NCI-H187 (cell line): ENCODE results near the gene CNTN4.

ENCODE experiments used
- DNase-seq, 2 experiments: peaks; one replicate each; lab custom pipeline; 2025; lab: John Stamatoyannopoulos, UW

CNTN4 gene

DNA sequence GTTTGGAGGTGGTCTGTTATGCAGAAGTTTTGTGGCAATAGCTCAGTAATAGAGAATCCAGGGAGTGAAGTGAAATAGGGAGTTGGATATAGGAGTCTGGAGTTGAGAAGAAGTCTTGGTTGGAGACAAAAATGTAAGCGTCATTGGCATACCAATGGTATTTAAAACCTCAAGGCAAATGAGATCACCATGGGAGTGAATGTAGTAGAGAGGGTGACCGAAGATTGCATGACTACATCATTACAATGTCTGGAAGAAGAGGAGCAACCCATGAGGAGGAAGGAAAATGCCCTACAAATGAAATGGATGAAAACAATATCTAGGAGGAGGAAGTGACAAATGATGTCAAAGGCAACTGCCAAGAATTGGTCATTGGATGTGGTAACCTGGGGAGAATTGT, 54.4 kb downstream of the CNTN4 start:
- DNase-seq, result no peak

DNA sequence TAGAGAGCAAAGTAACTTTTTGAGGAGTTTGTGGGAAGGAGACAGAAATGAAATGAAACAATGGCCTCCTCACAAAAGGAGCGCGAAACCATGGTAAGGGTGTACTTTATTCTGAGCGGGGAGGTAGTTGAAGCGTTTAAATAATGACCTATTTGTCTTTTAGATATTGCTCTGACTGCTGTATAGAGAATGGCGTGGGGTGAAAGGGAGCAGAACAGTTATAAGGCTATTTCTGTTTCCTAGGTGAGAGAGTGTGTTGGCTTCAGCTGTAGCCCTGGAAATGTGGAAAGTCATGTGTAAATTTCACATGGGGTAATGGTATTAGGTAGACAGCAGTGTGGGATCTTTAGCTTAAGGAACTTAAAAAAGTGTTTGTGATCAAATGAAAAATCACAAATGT, 54.9 kb downstream of the CNTN4 start:
- DNase-seq, result no peak

DNA sequence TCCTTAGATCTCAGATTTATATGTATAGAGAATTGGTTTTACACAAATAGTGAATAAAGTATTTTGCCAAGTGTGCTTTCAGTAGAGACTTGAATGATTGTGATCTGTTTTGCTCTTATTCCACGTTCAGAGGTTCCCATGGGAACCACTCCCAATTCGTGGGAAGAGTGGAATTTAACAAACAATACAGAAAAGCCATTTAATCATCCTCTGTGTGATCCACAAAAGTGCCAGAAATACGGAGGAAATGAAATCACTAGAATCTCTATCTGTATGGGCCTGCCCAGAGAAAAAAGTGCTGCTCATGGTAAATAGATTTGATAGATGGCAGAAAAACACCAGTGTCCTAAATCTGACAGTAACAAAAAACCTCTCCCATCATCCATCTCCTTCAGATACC, 56.0 kb downstream of the CNTN4 start:
- DNase-seq, result no peak

DNA sequence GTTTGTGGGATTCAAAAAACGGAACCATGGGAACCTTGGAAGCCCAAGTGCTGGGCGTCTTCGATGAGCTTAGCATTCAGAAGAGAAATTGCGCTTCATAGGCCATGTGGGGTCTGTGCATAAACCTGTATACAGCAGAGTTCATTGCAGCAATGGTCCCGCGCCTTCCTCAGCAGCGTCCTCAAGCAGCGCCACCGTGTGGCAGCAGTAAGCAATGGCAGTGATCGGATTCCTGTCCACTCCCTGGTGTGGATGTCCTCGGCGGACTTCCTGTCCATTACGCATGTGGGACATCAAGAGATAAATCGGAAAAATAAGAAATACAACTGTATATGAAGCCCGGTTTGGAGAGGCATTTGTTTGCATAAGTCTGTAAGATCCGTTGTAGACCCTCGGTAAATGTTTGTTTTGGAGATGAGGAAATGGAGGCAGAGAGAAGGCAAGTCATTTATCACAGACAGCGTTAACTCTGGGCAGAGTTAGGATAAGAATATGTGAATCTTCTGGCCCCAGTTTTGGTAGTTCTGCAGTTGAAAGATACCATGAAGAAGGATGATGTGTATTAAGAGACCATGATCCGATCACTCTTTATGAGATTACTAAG, 57.7 kb downstream of the CNTN4 start:
- DNase-seq, result no peak

DNA sequence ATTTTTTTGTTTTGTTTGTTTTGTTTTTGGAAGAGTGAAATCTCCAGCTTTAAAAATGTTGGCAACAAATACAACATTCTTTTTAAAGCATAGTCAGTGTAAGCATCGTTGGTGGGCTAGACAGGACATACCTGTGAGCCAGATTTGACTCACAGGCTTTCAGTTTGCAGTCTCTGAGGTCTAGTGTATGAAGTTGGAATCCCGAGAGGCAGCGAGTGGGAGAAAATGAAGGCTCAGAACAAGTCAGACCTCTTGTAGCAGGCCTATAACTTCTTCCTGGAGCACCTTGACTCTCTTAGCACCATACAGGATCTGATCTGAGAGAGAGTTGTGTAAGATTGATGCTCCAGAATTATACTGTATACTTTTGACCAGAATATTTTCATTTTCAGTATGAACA, 60.2 kb downstream of the CNTN4 start:
- no peak for DNase-seq

DNA sequence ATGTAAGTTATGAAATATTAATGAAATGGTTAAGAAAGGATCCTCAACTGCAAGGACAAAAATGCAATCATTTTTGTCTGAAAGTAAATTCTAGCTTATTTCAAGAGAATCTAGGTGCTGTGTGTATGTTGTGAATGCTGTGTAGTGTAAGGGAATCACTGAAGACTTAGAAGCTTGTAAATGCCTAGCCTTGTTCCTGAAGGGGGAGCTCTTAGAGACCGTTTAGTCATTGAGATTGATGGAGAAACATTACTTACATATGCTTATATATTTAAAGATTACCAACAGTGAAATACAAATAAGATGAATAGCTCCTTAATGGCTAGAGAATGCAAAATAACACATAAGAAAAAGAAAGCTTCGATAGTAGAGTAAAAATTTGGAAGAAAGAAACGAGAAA, 67.9 kb downstream of the CNTN4 start:
- no peak for DNase-seq

DNA sequence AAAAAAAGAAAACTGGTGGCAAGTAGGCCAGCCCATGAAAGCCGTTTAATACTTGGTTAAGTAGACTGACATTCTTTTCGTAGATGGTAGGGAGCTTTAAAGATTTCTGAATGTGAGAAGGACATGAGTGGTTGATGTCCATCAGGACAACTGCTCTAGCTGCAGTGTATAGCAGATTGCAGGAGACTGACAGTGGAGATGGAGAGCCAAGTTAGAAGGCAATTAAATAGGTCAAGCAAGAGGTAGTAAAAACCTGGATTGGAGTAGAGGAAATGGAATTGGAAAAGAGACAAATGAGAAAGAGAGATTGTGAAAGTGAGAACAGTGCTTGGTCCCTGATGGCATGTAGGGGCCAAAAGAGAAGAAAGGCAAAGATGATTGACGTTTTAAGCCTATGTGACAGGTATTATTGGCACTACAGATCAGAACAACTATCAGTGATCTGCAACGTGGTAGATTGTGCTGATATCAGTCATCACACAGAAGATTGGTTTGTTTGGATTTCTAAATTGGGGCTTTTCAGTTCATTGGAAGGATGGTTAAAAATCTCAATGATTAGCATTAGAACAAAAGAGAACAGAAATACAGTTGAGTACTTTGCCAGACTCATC, 74.0 kb downstream of the CNTN4 start:
- DNase-seq, result no peak

DNA sequence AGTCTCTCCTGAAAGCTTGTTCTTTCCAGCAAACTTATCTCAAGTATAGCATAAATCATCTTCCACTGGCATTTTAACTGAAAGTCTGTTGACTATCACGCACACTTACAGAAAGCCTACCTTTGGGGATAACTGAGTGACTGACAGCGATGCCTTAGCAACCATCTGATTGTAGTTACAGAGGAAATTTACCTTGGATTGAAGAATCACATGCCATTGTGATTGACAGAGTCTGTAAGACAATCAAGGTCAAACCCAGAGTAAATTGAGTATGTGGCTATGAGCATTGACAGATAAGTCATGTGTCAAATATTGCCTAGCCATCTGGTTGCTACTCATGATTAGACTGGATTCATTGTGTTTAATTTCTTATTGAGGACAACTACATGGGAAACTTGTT, 82.0 kb downstream of the CNTN4 start:
- DNase-seq, result no peak

DNA sequence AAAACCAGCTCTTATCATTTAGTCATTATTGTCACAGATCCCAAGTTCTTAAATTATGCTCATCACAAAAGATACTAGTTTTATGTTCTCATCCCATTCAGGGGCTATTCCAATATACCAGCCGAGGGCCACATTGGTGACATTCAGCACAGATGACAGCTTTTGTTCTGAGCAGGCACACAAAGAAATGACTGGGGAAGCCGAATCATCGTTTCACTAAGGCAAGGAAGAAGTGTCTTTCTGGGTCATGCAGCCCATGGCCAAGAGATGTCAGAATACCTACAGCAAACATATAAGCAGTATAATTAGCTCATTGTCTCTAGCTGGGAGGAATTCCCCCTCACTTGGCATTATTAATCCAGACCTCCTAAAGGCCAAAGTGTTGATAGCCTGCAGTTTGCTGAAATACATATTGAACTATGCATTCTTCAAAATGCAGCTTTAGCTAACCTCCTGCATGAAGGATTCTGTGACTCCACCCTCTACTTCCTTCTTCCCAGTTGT, 100.2 kb downstream of the CNTN4 start:
- DNase-seq, result no peak

DNA sequence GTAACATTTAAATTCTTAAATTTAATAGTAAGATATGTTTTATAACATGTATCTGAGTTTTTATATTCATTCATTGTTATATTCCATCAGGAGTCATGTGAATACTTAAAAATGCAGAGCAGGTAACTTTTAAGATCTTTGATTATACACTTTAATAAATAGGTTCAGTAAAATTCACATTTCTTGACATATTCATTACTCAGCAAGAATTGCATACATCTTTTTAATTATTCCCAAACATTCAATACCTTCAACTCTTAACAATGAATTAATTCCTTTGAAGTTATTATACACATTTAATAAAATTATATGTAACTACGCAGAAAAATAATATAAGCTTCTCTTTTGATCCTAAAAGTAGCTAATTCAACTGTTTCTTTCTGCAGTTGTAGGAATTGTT, 105.4 kb downstream of the CNTN4 start:
- no peak for DNase-seq

DNA sequence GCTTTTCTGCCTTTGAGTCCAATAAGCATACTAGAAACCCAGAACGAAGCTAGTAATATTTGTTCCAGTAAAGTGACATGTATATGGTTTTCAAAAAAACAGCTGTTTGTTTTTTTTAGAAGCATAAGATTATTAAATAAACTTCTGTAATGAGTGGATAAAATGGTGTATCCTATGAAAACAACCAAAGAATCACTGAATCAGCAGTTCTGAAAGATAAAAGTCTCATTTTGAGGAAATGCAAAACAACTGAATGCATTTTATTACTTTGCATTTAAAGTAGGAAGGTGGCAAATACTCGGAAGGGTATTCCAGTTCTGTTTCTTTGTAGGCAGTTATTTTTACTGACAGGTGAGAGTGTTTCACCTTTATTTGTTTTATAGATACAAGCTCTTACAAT, 107.0 kb downstream of the CNTN4 start:
- no peak for DNase-seq

DNA sequence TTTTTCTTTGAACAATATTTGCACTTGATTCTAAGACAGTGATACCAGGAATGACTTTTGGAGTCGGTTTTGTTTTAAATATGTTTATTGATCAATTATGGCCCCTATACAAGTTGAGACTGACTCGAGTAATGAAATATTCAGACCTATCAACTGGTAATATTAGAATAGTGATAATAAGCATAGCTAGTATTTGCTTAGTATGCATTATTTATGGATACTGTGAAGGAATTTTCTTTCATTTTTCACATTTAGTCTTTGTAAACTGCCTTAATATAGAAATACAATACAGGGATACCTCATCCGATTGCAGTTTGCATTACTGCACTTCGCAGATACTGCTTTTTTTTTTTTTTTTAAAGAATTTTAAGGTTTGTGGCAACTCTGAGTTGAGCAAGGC, 107.9 kb downstream of the CNTN4 start:
- no peak for DNase-seq

DNA sequence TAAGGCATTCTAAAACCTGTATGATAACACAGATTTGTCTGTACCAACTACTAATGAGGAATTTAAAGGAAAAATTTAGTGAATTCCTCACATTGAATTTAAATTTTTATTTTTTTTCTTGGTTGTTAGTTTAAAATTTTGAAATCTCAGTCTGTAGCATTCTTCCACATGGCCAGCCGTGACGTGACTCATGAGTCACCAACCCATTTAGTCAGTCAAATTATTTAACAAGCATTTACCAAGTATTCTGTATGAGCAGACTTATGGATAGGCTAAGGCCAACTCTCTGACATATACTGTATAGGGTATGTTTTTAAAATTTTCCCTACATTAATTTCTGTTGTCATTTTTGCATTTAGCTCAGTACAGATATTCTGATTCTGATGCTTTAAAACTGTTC, 112.9 kb downstream of the CNTN4 start:
- no peak for DNase-seq

DNA sequence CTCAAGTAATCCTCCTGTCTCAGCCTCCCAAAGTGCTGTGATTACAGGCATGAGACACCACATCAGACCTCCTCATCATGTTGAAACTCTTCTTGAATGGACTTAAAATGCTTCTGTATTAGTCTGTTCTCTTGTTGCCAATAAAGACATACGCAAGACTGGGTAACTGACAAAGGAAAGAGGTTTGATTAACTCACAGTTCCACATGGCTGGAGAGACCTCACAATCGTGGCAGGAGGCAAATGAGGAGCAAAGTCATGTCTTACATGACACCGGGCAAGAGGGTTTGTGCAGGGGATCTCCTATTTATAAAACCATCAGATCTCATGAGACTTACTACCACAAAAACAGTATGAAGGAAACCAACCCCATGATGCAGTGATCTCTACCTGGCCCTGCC, 113.5 kb downstream of the CNTN4 start:
- no peak for DNase-seq

DNA sequence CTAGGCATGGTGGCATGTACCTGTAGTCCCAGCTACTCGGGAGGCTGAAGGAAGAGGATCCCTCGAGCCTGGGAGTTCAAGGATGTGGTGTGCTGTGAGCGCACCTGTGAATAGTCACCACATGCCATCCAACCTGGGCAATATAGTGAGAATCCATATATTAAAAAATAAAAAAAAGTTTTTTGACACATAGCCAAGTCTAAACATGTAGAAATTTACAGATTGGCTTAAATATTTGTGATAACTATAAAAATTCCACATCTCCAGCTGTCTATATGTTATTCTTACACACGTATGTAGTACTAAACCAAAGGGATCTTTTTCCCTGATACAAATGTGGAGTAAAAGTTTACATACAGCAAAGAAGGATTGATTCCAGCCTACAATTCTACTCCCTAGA, 119.7 kb downstream of the CNTN4 start:
- no peak for DNase-seq

DNA sequence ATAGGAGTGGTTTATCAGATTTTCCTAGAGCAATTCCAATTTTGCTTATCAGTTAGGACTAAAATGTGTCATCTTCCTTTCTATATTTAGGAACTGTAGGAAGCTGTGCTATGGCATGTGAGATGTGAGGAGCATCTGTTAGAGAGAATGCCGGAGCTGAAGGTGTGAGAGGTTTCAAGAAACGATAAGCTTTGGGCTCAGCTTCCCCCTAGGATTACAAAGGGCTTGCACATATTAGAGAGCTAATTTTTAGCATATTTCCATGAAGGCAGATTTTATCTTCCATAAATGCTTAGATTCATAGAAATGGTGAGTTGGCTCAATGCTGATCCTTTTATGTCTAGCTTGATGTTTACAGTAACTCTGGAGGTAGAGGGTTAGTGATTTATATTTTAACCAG, 120.2 kb downstream of the CNTN4 start:
- DNase-seq, result no peak

DNA sequence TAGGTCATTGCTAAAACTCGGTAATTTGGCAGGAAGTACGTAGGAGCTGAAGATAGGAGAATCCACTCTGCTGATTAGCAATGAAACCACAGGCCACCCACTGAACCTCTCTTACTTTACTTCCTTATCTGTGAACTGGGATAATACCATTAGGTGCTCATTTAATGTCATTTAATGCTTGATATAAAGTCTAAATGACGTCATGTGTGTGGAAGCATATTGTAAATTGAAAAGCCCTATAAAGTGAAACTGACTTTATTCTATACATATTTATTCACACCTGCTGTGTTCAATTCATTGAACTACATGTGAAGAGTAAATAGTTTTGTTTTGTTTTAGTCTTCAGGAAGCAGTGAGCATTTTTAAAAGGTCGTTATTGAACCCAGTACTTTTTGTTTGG, 137.5 kb downstream of the CNTN4 start:
- no peak for DNase-seq

DNA sequence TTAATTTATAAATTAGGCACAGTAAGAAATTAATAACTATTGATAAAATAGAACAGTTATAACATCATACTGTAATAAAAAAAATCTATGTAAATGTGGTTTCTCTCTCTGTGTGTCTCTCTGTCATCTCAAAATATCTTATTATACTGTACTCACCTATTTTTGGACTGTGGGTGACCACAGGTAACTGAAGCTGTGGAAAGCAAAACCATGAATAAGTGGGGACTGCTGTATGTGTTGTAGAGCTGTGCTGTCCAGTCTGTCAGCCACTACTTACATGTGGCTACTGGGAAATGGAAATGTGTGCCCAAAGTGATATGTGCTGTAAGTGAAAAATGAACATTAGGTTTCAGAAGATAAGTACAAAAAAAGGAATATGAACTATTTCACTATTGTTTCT, 145.5 kb downstream of the CNTN4 start:
- no peak for DNase-seq

DNA sequence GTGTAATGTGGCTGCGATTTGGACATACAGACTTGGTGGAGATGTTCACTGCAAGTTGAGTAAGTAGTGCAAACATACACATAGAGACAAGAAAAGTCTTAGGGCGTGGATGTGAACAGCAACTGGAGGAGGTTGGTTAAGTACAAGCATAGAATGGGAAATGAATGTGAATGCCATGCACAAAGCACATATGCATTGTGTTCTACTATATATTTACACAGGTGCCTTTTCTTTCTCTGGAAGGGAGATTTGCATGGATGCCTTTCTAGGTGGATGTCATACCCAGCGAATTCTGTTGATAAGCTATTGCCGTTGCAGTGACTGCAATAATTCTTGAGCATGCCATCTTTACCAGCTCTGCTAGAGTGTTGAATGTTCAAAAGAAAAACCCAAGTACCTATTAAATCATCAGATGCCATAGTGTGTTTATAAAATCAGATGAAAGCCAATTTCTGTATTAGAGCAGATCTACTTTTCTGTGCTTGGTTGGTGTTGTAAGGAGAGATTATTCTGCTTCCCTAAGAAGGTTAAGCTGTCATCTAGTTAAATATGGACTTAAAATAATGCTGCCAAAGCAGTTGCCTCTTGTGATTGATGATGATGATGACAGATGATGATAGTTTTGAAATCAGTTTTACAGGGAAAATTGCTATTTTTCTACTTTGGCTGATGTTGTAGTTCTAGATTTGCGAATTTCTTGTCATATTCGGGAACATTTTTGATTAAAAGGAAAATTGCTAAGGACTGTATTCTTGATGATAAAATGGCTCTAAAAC, 148.4 kb downstream of the CNTN4 start:
- peak; percentile 8 to 9 for DNase-seq

DNA sequence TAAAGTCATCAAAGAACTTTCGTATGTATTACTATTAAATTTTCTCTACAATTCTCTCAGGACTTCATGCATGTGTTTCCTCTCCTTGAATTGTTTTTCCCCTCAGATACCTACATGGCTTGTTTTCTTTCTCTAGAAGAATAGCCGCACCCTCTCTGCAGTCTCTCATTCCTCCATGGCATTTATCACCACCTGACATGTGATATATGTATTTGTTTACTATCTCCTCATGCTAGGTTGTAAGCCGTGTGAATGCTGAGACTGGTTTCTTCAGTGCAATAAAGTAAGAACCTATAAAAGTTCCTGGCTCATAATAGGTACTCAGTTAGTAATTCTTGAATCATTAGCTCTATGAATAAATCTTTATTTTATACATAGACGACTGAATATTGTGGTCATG, 149.2 kb downstream of the CNTN4 start:
- DNase-seq, result no peak

DNA sequence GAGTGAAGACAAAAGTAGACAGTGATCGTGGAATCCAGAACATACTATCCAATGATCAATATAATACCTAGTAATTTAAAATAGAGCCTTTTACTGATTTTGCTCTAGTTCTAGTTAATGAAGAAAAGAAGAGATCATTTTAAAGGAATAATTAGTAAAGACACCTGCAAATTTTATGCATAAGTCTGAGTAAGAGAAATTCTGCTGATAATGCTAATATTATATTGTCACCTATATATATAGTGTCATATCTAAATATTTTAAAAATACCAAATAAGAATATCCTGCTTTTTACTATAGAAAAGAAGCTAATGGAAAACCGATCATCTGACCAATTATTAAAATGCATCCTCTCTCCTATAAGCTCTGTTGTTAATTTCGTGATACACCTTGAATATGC, 152.1 kb downstream of the CNTN4 start:
- DNase-seq, result no peak

DNA sequence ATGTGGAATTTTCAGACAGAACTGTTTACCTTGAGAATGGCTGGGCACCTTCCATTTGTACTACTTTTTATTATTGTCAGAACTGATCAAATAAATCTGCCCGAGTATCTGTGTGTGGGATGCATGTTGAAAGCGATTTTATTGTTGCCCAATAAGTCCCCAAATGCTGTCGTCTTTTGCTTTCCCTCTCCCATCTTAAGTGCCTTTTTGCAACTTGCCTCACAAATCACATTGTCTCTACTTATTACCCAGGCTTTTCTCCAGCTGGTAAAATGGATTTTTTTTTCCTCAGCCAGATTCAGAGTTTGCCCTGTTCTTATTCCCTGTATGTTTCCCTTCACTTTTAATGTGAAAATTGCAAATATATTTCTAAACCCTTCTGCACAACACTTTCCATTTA, 163.1 kb downstream of the CNTN4 start:
- DNase-seq, result no peak

DNA sequence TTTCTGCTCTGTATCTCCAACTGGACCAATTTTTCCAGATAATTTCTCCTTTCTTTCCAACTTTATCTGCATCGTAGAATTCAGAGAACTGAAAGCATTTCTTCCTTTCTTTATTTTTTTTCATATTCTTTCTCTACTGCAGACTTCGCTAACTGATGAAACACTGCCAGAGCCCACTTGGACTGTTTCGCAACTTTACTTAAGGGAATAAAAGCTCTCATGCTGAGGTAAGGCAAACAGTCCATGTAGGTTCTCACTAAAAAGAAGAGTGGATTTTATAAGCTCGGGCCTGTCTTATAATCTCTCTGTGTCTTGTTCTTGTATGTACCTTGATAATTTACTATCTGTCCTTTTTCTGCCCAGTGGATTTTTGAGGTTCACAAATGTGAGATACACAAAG, 163.5 kb downstream of the CNTN4 start:
- DNase-seq, result no peak

DNA sequence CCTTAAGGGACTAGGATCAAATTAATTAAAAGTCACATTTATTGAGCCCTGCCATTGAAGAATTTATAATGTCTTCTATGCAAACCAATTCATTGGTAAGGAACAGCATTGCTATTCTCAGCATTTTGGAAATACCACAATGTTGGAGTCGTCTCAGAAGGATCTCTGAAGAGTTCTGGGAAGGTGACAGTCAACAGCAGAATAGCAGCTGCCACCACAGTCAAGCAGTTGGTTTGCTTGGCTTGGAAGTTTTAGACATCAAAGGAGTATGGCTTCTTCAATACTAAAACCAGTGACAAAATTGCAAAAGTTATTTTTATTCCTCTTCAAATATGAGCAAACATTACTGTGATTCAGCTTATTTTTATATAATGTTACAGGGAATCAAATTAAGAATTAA, 167.9 kb downstream of the CNTN4 start:
- DNase-seq, result no peak
